PC-3 (cell line): ENCODE results near the gene HBM. TPM values are rescaled to one million over a fixed set of nuclear protein-coding genes. Genes with fewer than 3 reads are reported as not detected.
"Not testable (repeated sequence)": the region's sequence is repeated elsewhere in the genome, so short reads cannot be mapped to it uniquely, and the experiment has no call there.

ENCODE experiments used
- ATAC-seq: fragments of 200-7000 bp; cut with Tn5 transposase; 2 replicates; pipeline ENCODE4 v1.9.1; 2020; ENCODE audit warnings: mild to moderate bottlenecking, moderate library complexity
- BruUV-seq: library from RNA; stranded (reverse); fragments of 400-500 nt; replicated peaks from 2 replicates; lab custom pipeline; 2021; lab: Mats Ljungman, UMichigan
- CTCF ChIA-PET: fragments of 300-600 bp; sonication (Branson Sonifier 250); formaldehyde crosslinking; loops from one replicate; lab custom pipeline; 2022; ENCODE audit warnings: antibody characterized with exemption; lab: Charles Lee
- POLR2A ChIA-PET: fragments of 300-600 bp; sonication (Branson Sonifier 250); formaldehyde crosslinking; loops from one replicate; lab custom pipeline; 2022; ENCODE audit warnings: antibody characterized with exemption; ENCODE audit not compliant: unreplicated experiment; lab: Charles Lee
- DNase-seq: peaks from one replicate; pipeline ENCODE4 v3.0.0-alpha.2; 2015
- H2AFZ ChIP-seq: fragments of 300-600 bp; sonication (generic); 2 replicates; pipeline ENCODE4 v1.6.0; 2016; ENCODE audit warnings: antibody characterized with exemption, low read length
- H3F3A ChIP-seq: fragments of 300-600 bp; sonication (generic); one replicate; pipeline ENCODE4 v1.6.0; 2017; ENCODE audit warnings: antibody characterized with exemption, low read length, control low read depth, mild to moderate bottlenecking; ENCODE audit not compliant: unreplicated experiment
- H3K27ac ChIP-seq: fragments of 300-600 bp; sonication (generic); 2 replicates; pipeline ENCODE4 v1.5.1; 2016; ENCODE audit warnings: mild to moderate bottlenecking, low read length
- H3K27me3 ChIP-seq: fragments of 300-600 bp; sonication (generic); 2 replicates; pipeline ENCODE4 v1.6.1; 2016; ENCODE audit warnings: low read length, mixed read lengths
- H3K36me3 ChIP-seq: fragments of 300-600 bp; sonication (generic); 2 replicates; pipeline ENCODE4 v1.6.1; 2016; ENCODE audit warnings: low read depth, mixed run types, low read length, mixed read lengths
- H3K4me1 ChIP-seq: fragments of 300-600 bp; sonication (generic); 2 replicates; pipeline ENCODE4 v1.5.1; 2016; ENCODE audit warnings: low read length; ENCODE audit not compliant: insufficient read depth
- H3K4me2 ChIP-seq: fragments of 300-600 bp; sonication (generic); 2 replicates; pipeline ENCODE4 v1.6.0; 2016; ENCODE audit warnings: low read length
- H3K4me3 ChIP-seq: fragments of 300-600 bp; sonication (generic); 2 replicates; pipeline ENCODE4 v1.5.1; 2016; ENCODE audit warnings: mild to moderate bottlenecking, low read length, mixed read lengths
- H3K79me2 ChIP-seq: fragments of 300-600 bp; sonication (generic); 2 replicates; pipeline ENCODE4 v1.6.1; 2017; ENCODE audit warnings: low read length, mixed read lengths
- H3K9ac ChIP-seq: fragments of 300-600 bp; sonication (generic); 2 replicates; pipeline ENCODE4 v1.6.0; 2016; ENCODE audit warnings: mild to moderate bottlenecking, low read length
- H3K9me2 ChIP-seq: fragments of 300-600 bp; sonication (generic); replicated peaks from 2 replicates; pipeline ENCODE4 v1.6.1; 2016; ENCODE audit warnings: mixed run types, low read length, mixed read lengths
- H3K9me3 ChIP-seq: fragments of 300-600 bp; sonication (generic); 2 replicates; pipeline ENCODE4 v1.6.1; 2016; ENCODE audit warnings: low read length, mixed read lengths
- H4K20me1 ChIP-seq: fragments of 300-600 bp; sonication (generic); 2 replicates; pipeline ENCODE4 v1.6.1; 2016; ENCODE audit warnings: low read length, mixed read lengths
- EZH2 ChIP-seq: fragments of 300-600 bp; sonication (generic); IDR thresholded peaks from one replicate; pipeline ENCODE4 v1.6.1; 2017; ENCODE audit warnings: antibody characterized with exemption, mild to moderate bottlenecking, low read length; ENCODE audit not compliant: unreplicated experiment
- EZH2phosphoT487 ChIP-seq: fragments of 300-600 bp; sonication (generic); IDR thresholded peaks from 2 replicates; pipeline ENCODE4 v1.6.1; 2018; ENCODE audit warnings: mild to moderate bottlenecking, antibody characterized with exemption, low read length, borderline replicate concordance
- intact Hi-C: fragments of 100-400 bp; cut with micrococcal nuclease; formaldehyde crosslinking; loops from 2 replicates; pipeline ENCODE4 v1.9.0; 2023
- total RNA-seq: library from RNA; depleted of rRNA; stranded (reverse); fragments of >200 nt; gene quantifications from 2 replicates; pipeline ENCODE4 v1.2.3, GENCODE V29; 2014
- TF ChIP-seq, protein P1 (sequence below): fragments of 300-600 bp; sonication (generic); conservative IDR thresholded peaks from 2 replicates; pipeline ENCODE4 v1.5.1; 2017; ENCODE audit warnings: antibody characterized with exemption, low read depth, mild to moderate bottlenecking, low read length

HBM gene
- total RNA-seq, 1 experiment from 2014 or later: not detected

DNA sequence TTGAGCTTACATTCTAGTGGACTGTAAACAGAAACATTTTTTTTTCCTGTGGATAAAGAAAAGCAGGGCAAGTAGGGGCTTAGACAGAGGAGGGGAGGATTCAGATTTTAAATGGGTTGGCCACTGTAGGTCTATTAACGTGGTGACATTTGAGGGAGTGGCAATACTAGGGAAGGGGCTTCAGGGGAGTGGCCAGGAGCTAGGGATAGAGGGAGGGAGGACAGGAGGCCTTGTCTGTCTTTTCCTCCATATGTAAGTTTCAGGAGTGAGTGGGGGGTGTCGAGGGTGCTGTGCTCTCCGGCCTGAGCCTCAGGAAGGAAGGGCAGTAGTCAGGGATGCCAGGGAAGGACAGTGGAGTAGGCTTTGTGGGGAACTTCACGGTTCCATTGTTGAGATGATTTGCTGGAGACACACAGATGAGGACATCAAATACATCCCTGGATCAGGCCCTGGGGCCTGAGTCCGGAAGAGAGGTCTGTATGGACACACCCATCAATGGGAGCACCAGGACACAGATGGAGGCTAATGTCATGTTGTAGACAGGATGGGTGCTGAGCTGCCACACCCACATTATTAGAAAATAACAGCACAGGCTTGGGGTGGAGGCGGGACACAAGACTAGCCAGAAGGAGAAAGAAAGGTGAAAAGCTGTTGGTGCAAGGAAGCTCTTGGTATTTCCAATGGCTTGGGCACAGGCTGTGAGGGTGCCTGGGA, 6.5 kb upstream of the HBM start:
- no peak for ATAC-seq
- Histone ChIP-seq H2AFZ (no peak overlapping the region), H3K4me1 (peaks cover 7% of the 10 kb centered on the region; the same call in 1 of the 2 replicates), H3K4me2 (no peak overlapping the region), H3K9me2 (no peaks in the 10 kb centered on the region), H4K20me1 (no peaks in the 10 kb centered on the region), H3K4me3 (no peak overlapping the region), H3K79me2 (no peaks in the 10 kb centered on the region), H3K27me3 (no peaks in the 10 kb centered on the region), H3K9me3 (no peaks in the 10 kb centered on the region), H3K27ac (no peak overlapping the region), H3K36me3 (no peaks in the 10 kb centered on the region), H3F3A (no peaks in the 10 kb centered on the region), H3K9ac (no peak overlapping the region)
- CTCF ChIA-PET: no interaction called here
- no TSS peak for BruUV-seq
- TF ChIP-seq EZH2phosphoT487 (no peak), EZH2 (no peak)
- TF ChIP-seq, protein P1, sequence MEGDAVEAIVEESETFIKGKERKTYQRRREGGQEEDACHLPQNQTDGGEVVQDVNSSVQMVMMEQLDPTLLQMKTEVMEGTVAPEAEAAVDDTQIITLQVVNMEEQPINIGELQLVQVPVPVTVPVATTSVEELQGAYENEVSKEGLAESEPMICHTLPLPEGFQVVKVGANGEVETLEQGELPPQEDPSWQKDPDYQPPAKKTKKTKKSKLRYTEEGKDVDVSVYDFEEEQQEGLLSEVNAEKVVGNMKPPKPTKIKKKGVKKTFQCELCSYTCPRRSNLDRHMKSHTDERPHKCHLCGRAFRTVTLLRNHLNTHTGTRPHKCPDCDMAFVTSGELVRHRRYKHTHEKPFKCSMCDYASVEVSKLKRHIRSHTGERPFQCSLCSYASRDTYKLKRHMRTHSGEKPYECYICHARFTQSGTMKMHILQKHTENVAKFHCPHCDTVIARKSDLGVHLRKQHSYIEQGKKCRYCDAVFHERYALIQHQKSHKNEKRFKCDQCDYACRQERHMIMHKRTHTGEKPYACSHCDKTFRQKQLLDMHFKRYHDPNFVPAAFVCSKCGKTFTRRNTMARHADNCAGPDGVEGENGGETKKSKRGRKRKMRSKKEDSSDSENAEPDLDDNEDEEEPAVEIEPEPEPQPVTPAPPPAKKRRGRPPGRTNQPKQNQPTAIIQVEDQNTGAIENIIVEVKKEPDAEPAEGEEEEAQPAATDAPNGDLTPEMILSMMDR: no peak
- no peak for DNase-seq
- POLR2A ChIA-PET: no interaction called here
- intact Hi-C loops: no loop called here

DNA sequence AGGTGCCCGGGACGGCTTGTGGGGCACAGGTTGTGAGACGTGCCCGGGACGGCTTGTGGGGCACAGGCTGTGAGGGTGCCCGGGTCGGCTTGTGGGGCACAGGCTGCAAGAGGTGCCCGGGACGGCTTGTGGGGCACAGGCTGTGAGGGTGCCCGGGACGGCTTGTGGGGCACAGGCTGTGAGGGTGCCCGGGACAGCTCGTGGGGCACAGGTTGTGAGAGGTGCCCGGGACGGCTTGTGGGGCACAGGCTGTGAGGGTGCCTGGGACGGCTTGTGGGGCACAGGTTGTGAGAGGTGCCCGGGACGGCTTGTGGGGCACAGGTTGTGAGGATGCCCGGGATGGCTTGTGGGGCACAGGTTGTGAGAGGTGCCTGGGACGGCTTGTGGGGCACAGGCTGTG, 5.5 kb upstream of the HBM start:
- H3K4me3 ChIP-seq, BruUV-seq, H3K27ac ChIP-seq, H3K9me2 ChIP-seq, H3K79me2 ChIP-seq, H3F3A ChIP-seq, POLR2A ChIA-PET, H3K36me3 ChIP-seq, CTCF ChIA-PET, DNase-seq, H3K9ac ChIP-seq, H3K9me3 ChIP-seq, H3K4me2 ChIP-seq, ATAC-seq, H2AFZ ChIP-seq, H3K4me1 ChIP-seq, H3K27me3 ChIP-seq, H4K20me1 ChIP-seq, intact Hi-C loops: not testable (repeated sequence)

DNA sequence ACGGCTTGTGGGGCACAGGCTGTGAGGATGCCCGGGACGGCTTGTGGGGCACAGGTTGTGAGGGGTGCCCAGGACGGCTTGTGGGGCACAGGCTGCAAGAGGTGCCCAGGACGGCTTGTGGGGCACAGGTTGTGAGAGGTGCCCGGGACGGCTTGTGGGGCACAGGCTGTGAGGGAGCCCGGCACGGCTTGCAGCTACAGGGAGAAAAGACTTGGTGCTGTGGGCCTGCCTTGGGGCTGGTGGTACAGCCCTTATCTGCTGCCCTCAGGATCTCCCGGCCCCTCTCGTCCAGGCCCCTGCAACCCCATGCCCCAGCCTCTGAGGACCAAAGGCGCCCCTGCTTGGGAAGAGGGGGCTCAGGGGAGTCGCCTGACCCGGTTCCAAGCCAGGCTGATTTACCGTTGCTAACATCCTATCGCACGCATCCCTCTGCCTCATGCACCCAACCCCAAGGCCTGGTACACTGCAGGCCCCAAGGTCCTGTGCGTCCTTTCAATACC, 5.0 kb upstream of the HBM start:
- Histone ChIP-seq H3K9ac (no peak overlapping the region), H3K79me2 (no peaks in the 10 kb centered on the region), H3K27me3 (peaks cover 7% of the 10 kb centered on the region), H3K9me2 (no peaks in the 10 kb centered on the region), H3K4me1 (no peaks in the 10 kb centered on the region), H3K9me3 (no peaks in the 10 kb centered on the region), H3F3A (no peaks in the 10 kb centered on the region), H3K4me2 (no peak overlapping the region), H3K36me3 (no peaks in the 10 kb centered on the region), H4K20me1 (no peaks in the 10 kb centered on the region), H3K27ac (no peak overlapping the region), H2AFZ (no peak overlapping the region), H3K4me3 (no peak overlapping the region)
- TF ChIP-seq EZH2 (no peak), EZH2phosphoT487 (no peak)
- TF ChIP-seq, protein P1: no peak
- ChIA-PET CTCF (no interaction called here), POLR2A (no interaction called here)
- no TSS peak for BruUV-seq
- ATAC-seq: no peak
- intact Hi-C loops: no loop called here
- DNase-seq: no peak
